HepG2 (cell line): ENCODE data around the gene CYP2U1. TPM values are rescaled to one million over a fixed set of nuclear protein-coding genes. Genes with fewer than 3 reads are reported as not detected.

Source experiments
- E2F2 ChIP-seq: sonication (generic); formaldehyde crosslinking; IDR thresholded peaks from 2 replicates; pipeline ENCODE4 v1.4.0; 2020; ENCODE audit warnings: missing genetic modification reagents, borderline replicate concordance
- JUN ChIP-seq: sonication (generic); formaldehyde crosslinking; IDR thresholded peaks from 2 replicates; pipeline ENCODE4 v1.4.0; 2020; ENCODE audit warnings: mild to moderate bottlenecking, missing genetic modification reagents
- KIAA2018 ChIP-seq: sonication (generic); formaldehyde crosslinking; IDR thresholded peaks from 2 replicates; pipeline ENCODE4 v1.5.0; 2020; ENCODE audit warnings: mild to moderate bottlenecking, missing genetic modification reagents, borderline replicate concordance
- NCOA2 ChIP-seq: sonication (generic); formaldehyde crosslinking; IDR thresholded peaks from 2 replicates; pipeline ENCODE4 v1.8.0; 2022; ENCODE audit warnings: inconsistent platforms
- ONECUT2 ChIP-seq: sonication (generic); formaldehyde crosslinking; IDR thresholded peaks from 2 replicates; pipeline ENCODE4 v1.4.0; 2020; ENCODE audit warnings: missing genetic modification reagents
- SKI ChIP-seq: fragments of 450-650 bp; IDR thresholded peaks from one replicate; pipeline ENCODE4 v1.6.1; 2018; ENCODE audit warnings: mild to moderate bottlenecking; ENCODE audit not compliant: partially characterized antibody
- SMAD1 ChIP-seq: sonication (generic); formaldehyde crosslinking; IDR thresholded peaks from 2 replicates; pipeline ENCODE4 v1.4.0; 2020; ENCODE audit warnings: missing genetic modification reagents, low read depth, mild to moderate bottlenecking, borderline replicate concordance
- SMYD3 ChIP-seq: sonication (generic); formaldehyde crosslinking; IDR thresholded peaks from 2 replicates; pipeline ENCODE4 v1.8.1; 2023; ENCODE audit warnings: mild to moderate bottlenecking, missing genetic modification reagents
- SNAPC4 ChIP-seq: sonication (generic); formaldehyde crosslinking; IDR thresholded peaks from 2 replicates; pipeline ENCODE4 v1.4.0; 2020; ENCODE audit warnings: mild to moderate bottlenecking, missing genetic modification reagents
- TARDBP ChIP-seq: sonication (generic); formaldehyde crosslinking; IDR thresholded peaks from 2 replicates; pipeline ENCODE4 v1.8.0; 2022; ENCODE audit warnings: mild to moderate bottlenecking, missing genetic modification reagents
- TRIM22 ChIP-seq: fragments of 450-650 bp; IDR thresholded peaks from 2 replicates; pipeline ENCODE4 v1.6.1; 2017
- ZNF274 ChIP-seq: sonication (generic); formaldehyde crosslinking; IDR thresholded peaks from 2 replicates; pipeline ENCODE4 v1.5.1; 2020; ENCODE audit warnings: mild to moderate bottlenecking, missing genetic modification reagents
- ZNF367 ChIP-seq: sonication (generic); formaldehyde crosslinking; IDR thresholded peaks from 2 replicates; pipeline ENCODE4 v1.4.0; 2020; ENCODE audit warnings: missing genetic modification reagents, borderline replicate concordance
- polyA plus RNA-seq, 8 experiments: library from polyadenylated mRNA; depleted of rRNA in 3 of 8; stranded (reverse) in 7 of 8; unstranded in 1 of 8; fragments of >200 nt; fragmentation: Illumina TruSeq in 4 of 8; extraction: Trizol in 4 of 8; gene quantifications; 2 replicates each; pipeline versions ENCODE4 v1.2.1 to v1.2.3, GENCODE V29; 2011 to 2016; ENCODE audit warnings: low read depth in 4 of 8, missing spikeins in 1 of 8, mixed read lengths in 1 of 8; ENCODE audit not compliant: insufficient read depth in 1 of 8
- total RNA-seq, 5 experiments: library from RNA; depleted of rRNA; stranded (reverse); fragments of >200 nt; fragmentation: Illumina TruSeq; extraction: Trizol; gene quantifications; 2 replicates each; pipeline ENCODE4 v1.2.3, GENCODE V29; 2016; ENCODE audit warnings: low read depth in 1 of 5

Gene CYP2U1
- total and polyA plus RNA-seq, 2 of the 13 experiments (the other 11 are each of a cell fraction or from before 2014, with no cell fraction given), result 1.4 to 3.4 TPM

GRCh38 chr4:107978716-107979451 lies 47.5 kb downstream of the CYP2U1 start (continued):
- TF ChIP-seq SNAPC4 (CRISPR knock-in tag) (no peak), KIAA2018 (CRISPR knock-in tag) (no peak), SKI (no peak), E2F2 (CRISPR knock-in tag) (no peak), SMAD1 (CRISPR knock-in tag) (no peak), SMYD3 (CRISPR knock-in tag) (no peak), TRIM22 (no peak), ONECUT2 (no peak), TARDBP (CRISPR knock-in tag) (no peak), ZNF274 (CRISPR knock-in tag) (no peak), ZNF367 (CRISPR knock-in tag) (no peak), NCOA2 (CRISPR knock-in tag) (peak; percentile 74), JUN (no peak)
